ENCODE results near the gene SSTR3.
A peak's percentile ranks its signal among the peaks of the same experiment; 100 is the strongest.
"Not testable (repeated sequence)": the region's sequence is repeated elsewhere in the genome, so short reads cannot be mapped to it uniquely, and the experiment has no call there.

The SSTR3 gene

GRCh38 chr22:37242395-37242918, 30.2 kb upstream of the SSTR3 start:
- peak; percentile 93 to 97 (median 94) for DNase-seq

- peak; percentile 74 to 90 (median 87) for DNase-seq
Measured at GRCh38 chr22:37241351-37242142, 29.3 kb upstream of the SSTR3 start.

GRCh38 chr22:37240941-37241320, 28.7 kb upstream of the SSTR3 start:
- DNase-seq = no peak

- DNase-seq = peak in 3 of 4 experiments; percentile 5 to 42 (median 21)
Measured at GRCh38 chr22:37240240-37240940, 28.1 kb upstream of the SSTR3 start.

- no peak for DNase-seq
Measured at GRCh38 chr22:37239336-37240239, 27.3 kb upstream of the SSTR3 start.

GRCh38 chr22:37237371-37238268, 25.3 kb upstream of the SSTR3 start:
- no peak for DNase-seq

GRCh38 chr22:37235897-37236607, 23.8 kb upstream of the SSTR3 start:
- peak; percentile 54 to 82 (median 80) for DNase-seq

GRCh38 chr22:37234736-37235711, 22.7 kb upstream of the SSTR3 start:
- peak in 2 of 4 experiments; percentile 32 to 43 for DNase-seq

- peak in 3 of 4 experiments; percentile 54 to 68 (median 57) for DNase-seq
Measured at GRCh38 chr22:37233751-37234631, 21.7 kb upstream of the SSTR3 start.

GRCh38 chr22:37233371-37233750, 21.1 kb upstream of the SSTR3 start:
- not testable (repeated sequence) for DNase-seq

- no peak for DNase-seq
Measured at GRCh38 chr22:37232140-37232998, 20.1 kb upstream of the SSTR3 start.

- no peak for DNase-seq
Measured at GRCh38 chr22:37231406-37232139, 19.3 kb upstream of the SSTR3 start.

- peak in 3 of 4 experiments; percentile 28 to 32 (median 30) for DNase-seq
Measured at GRCh38 chr22:37230673-37231405, 18.6 kb upstream of the SSTR3 start.

- DNase-seq = peak; percentile 72 to 84 (median 80)
Measured at GRCh38 chr22:37229805-37230672, 17.8 kb upstream of the SSTR3 start.
